Endothelial cell of umbilical vein (primary cell): Measurements from ENCODE around the gene DDRGK1. TPM values are rescaled to one million over a fixed set of nuclear protein-coding genes. Genes with fewer than 3 reads are reported as not detected.

Experiments
- BruUV-seq: library from RNA; stranded (reverse); fragments of 400-500 nt; replicated peaks from 2 replicates; lab custom pipeline; 2021; lab: Mats Ljungman, UMichigan
- CTCF ChIA-PET: fragments of 300-600, 350-600 bp; sonication (Branson Sonifier 250); formaldehyde crosslinking; loops from one replicate; lab custom pipeline; 2021; ENCODE audit warnings: antibody characterized with exemption, inconsistent platforms; lab: Charles Lee
- POLR2A ChIA-PET: fragments of 300-600, 350-600 bp; sonication (Branson Sonifier 250); formaldehyde crosslinking; loops from one replicate; lab custom pipeline; 2021; ENCODE audit warnings: antibody characterized with exemption, inconsistent platforms; lab: Charles Lee
- DNase-seq: peaks from one replicate; pipeline ENCODE4 v3.0.0-alpha.2; 2011; ENCODE audit warnings: low read depth, low spot score
- FAIRE-seq: peaks from 2 replicates; lab custom pipeline; 2011; peaks lifted over from hg19 to GRCh38; lab: Jason Lieb, UNC
- H2AFZ ChIP-seq: 2 replicates; pipeline ENCODE4 v1.6.0; 2012; ENCODE audit warnings: low read depth, low read length, control low read depth, inconsistent platforms
- H3K27ac ChIP-seq: 2 replicates; pipeline ENCODE4 v1.5.1; 2011; ENCODE audit warnings: low read depth, mild to moderate bottlenecking, control low read depth, low read length, moderate library complexity; ENCODE audit not compliant: insufficient read depth
- H3K27me3 ChIP-seq, 2 experiments: 2 replicates each; pipeline versions ENCODE4 v1.6.0 to v1.6.1; 2011; ENCODE audit warnings: low read length in 2 of 2, mixed read lengths in 1 of 2; ENCODE audit not compliant: control insufficient read depth in 2 of 2, insufficient read depth in 2 of 2
- H3K36me3 ChIP-seq, 2 experiments: 2 replicates in 1 of 2; 3 replicates in 1 of 2; pipeline ENCODE4 v1.5.1; 2011; ENCODE audit warnings: low read length in 2 of 2, mild to moderate bottlenecking in 1 of 2, moderate library complexity in 1 of 2; ENCODE audit not compliant: control insufficient read depth in 2 of 2, insufficient read depth in 2 of 2; ENCODE audit errors: extremely low read depth in 1 of 2
- H3K4me1 ChIP-seq: 3 replicates; pipeline ENCODE4 v1.5.1; 2011; ENCODE audit warnings: mild to moderate bottlenecking, low read length; ENCODE audit not compliant: control insufficient read depth, insufficient read depth; ENCODE audit errors: extremely low read depth
- H3K4me2 ChIP-seq: 2 replicates; pipeline ENCODE4 v1.6.1; 2011; ENCODE audit warnings: low read length, control low read depth, mixed read lengths; ENCODE audit not compliant: insufficient read depth
- H3K4me3 ChIP-seq, 3 experiments: fragments of 200-600 bp in 1 of 3; sonication (generic), shearing (Covaris generic) in 1 of 3; replicated peaks in 1 of 3; 2 replicates each; pipeline ENCODE4 v1.5.1; 2011 to 2016; ENCODE audit warnings: control low read depth in 3 of 3, low read length in 3 of 3, mild to moderate bottlenecking in 2 of 3, inconsistent platforms in 1 of 3, low read depth in 1 of 3, moderate library complexity in 1 of 3; ENCODE audit not compliant: insufficient read depth in 1 of 3
- H3K79me2 ChIP-seq: 2 replicates; pipeline ENCODE4 v1.6.0; 2012; ENCODE audit warnings: low read length, inconsistent platforms; ENCODE audit not compliant: control insufficient read depth, insufficient read depth
- H3K9ac ChIP-seq: replicated peaks from 2 replicates; pipeline ENCODE3; 2011; ENCODE audit warnings: low read length, control low read depth; ENCODE audit not compliant: insufficient read depth; ENCODE audit errors: extremely low read depth
- H3K9me1 ChIP-seq: replicated peaks from 3 replicates; pipeline ENCODE4 v1.6.0; 2011; ENCODE audit warnings: mild to moderate bottlenecking, low read length; ENCODE audit not compliant: control insufficient read depth, insufficient read depth; ENCODE audit errors: extremely low read depth
- H3K9me3 ChIP-seq: replicated peaks from 2 replicates; pipeline ENCODE4 v1.5.1; 2012; ENCODE audit warnings: low read length, inconsistent platforms; ENCODE audit not compliant: control insufficient read depth, insufficient read depth
- H4K20me1 ChIP-seq: replicated peaks from 2 replicates; pipeline ENCODE3; 2011; ENCODE audit warnings: mild to moderate bottlenecking, low read length; ENCODE audit not compliant: control insufficient read depth, insufficient read depth; ENCODE audit errors: extremely low read depth
- EZH2 ChIP-seq: IDR thresholded peaks from 2 replicates; pipeline ENCODE4 v1.6.1; 2012; ENCODE audit warnings: borderline replicate concordance, low read depth, mild to moderate bottlenecking, moderate library complexity, low read length, inconsistent platforms; ENCODE audit not compliant: severe bottlenecking
- FOS ChIP-seq: IDR thresholded peaks from 2 replicates; pipeline ENCODE4 v1.6.1; 2011; ENCODE audit warnings: mild to moderate bottlenecking, low read length, moderate library complexity, borderline replicate concordance; ENCODE audit not compliant: insufficient read depth
- GATA2 ChIP-seq: IDR thresholded peaks from 2 replicates; pipeline ENCODE4 v1.7.0; 2011; ENCODE audit warnings: low read depth, mild to moderate bottlenecking, moderate library complexity, mixed read lengths, low read length; ENCODE audit not compliant: insufficient read length, insufficient read depth
- JUN ChIP-seq: IDR thresholded peaks from 2 replicates; pipeline ENCODE4 v1.6.1; 2011; ENCODE audit warnings: borderline replicate concordance, low read depth; ENCODE audit not compliant: insufficient read length, insufficient read depth
- MAX ChIP-seq: IDR thresholded peaks from 2 replicates; pipeline ENCODE4 v1.6.1; 2011; ENCODE audit not compliant: insufficient read depth, insufficient read length
- MYC ChIP-seq: IDR thresholded peaks from one replicate; pipeline ENCODE4 v1.6.1; 2011; ENCODE audit warnings: mild to moderate bottlenecking, low read depth, low read length
- POLR2A ChIP-seq: IDR thresholded peaks from 2 replicates; pipeline ENCODE4 v1.6.1; 2012; ENCODE audit warnings: low read depth, mild to moderate bottlenecking, control low read depth, low read length
- POLR2AphosphoS5 ChIP-seq: IDR thresholded peaks from 2 replicates; pipeline ENCODE4 v1.6.1; 2012; ENCODE audit warnings: low read depth, mild to moderate bottlenecking, control low read depth, low read length, moderate library complexity; ENCODE audit not compliant: insufficient read depth
- dilution Hi-C: fragments of 300-500 bp; cut with MboI; formaldehyde crosslinking; loops from one replicate; pipeline ENCODE4 v1.15.0; 2019; ENCODE audit warnings: low sequenced_read_pairs; ENCODE audit not compliant: extremely low pct_ligation_motif_present
- intact Hi-C: fragments of 100-400 bp; cut with micrococcal nuclease; formaldehyde crosslinking; loops from one replicate; pipeline ENCODE4 v1.10.0; 2022
- polyA plus RNA-seq, 4 experiments: library from polyadenylated mRNA; depleted of rRNA in 3 of 4; stranded (reverse) in 3 of 4; unstranded in 1 of 4; fragments of >200 nt; gene quantifications; 2 replicates each; pipeline versions ENCODE4 v1.2.1 to v1.2.3, GENCODE V29; 2011 to 2012; ENCODE audit warnings: missing spikeins in 1 of 4
- total RNA-seq: library from RNA; stranded (reverse); gene quantifications from 2 replicates; pipeline ENCODE4 v1.2.3, GENCODE V29; 2021
- TF ChIP-seq, protein P1 (sequence below), 2 donors: IDR thresholded peaks; 1 replicate in 1 of 2; 2 replicates in 1 of 2; pipeline ENCODE4 v1.5.1; 2011; ENCODE audit warnings: low read length in 2 of 2, mild to moderate bottlenecking in 2 of 2, moderate library complexity in 2 of 2, control low read depth in 1 of 2, inconsistent platforms in 1 of 2, low read depth in 1 of 2; ENCODE audit not compliant: insufficient read depth in 1 of 2; ENCODE audit errors: extremely low read depth in 1 of 2

Gene DDRGK1
- total and polyA plus RNA-seq, 2 donors (not counting 3 experiments of a cell fraction or from before 2014, with no cell fraction given), result 48.5 to 54.0 TPM

- H3K79me2 ChIP-seq, result peaks cover 13% of the 10 kb centered on the region
- ChIA-PET CTCF (no interaction called here), POLR2A (interaction anchor here (0.5 kb wide), 1 partner anchor 70 kb away, joined by 3 read pairs; no protein-coding TSS in a partner anchor)
- no peak overlapping the region for H3K4me2 ChIP-seq
- H3K4me1 ChIP-seq, result peaks cover 5% of the 10 kb centered on the region
- TF ChIP-seq MYC, result no peak
- TF ChIP-seq, protein P1, sequence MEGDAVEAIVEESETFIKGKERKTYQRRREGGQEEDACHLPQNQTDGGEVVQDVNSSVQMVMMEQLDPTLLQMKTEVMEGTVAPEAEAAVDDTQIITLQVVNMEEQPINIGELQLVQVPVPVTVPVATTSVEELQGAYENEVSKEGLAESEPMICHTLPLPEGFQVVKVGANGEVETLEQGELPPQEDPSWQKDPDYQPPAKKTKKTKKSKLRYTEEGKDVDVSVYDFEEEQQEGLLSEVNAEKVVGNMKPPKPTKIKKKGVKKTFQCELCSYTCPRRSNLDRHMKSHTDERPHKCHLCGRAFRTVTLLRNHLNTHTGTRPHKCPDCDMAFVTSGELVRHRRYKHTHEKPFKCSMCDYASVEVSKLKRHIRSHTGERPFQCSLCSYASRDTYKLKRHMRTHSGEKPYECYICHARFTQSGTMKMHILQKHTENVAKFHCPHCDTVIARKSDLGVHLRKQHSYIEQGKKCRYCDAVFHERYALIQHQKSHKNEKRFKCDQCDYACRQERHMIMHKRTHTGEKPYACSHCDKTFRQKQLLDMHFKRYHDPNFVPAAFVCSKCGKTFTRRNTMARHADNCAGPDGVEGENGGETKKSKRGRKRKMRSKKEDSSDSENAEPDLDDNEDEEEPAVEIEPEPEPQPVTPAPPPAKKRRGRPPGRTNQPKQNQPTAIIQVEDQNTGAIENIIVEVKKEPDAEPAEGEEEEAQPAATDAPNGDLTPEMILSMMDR (IDR thresholded peaks at IDR 0.05; ENCODE audit: extremely low read depth in 1 of 2, insufficient read depth in 1 of 2, low read depth in 1 of 2, low read length in 2 of 2), result no peak
- no peak for TF ChIP-seq JUN
- TF ChIP-seq EZH2, result no peak
- TF ChIP-seq POLR2A, result no peak
- no peak for TF ChIP-seq GATA2
- no peak for TF ChIP-seq MAX
- no peak for TF ChIP-seq POLR2AphosphoS5
- no peak for TF ChIP-seq FOS
- no peak overlapping the region for H2AFZ ChIP-seq
- H3K36me3 ChIP-seq, result no peaks in the 10 kb centered on the region
- no peak overlapping the region for H3K27ac ChIP-seq
- no peaks in the 10 kb centered on the region for H4K20me1 ChIP-seq
- H3K27me3 ChIP-seq, result peaks cover 8 to 9% of the 10 kb centered on the region in 2 experiments
- FAIRE-seq, result no peak
- H3K4me3 ChIP-seq, result no peak overlapping the region
- dilution Hi-C loops (no loop called here), intact Hi-C loops (no loop called here)
- H3K9me3 ChIP-seq, result no peaks in the 10 kb centered on the region
- no TSS peak for BruUV-seq
- no peak overlapping the region for H3K9ac ChIP-seq
- DNase-seq, result no peak
- H3K9me1 ChIP-seq, result no peaks in the 10 kb centered on the region
These were observed 41.1 kb downstream of the DDRGK1 start for GRCh38 chr20:3163099-3164042.
